ENCODE measurements around the gene RAB43.
"Not testable (repeated sequence)": the region's sequence is repeated elsewhere in the genome, so short reads cannot be mapped to it uniquely, and the experiment has no call there.

The RAB43 gene

GRCh38 chr3:129087138-129087702 lies 34.4 kb downstream of the RAB43 start:
- no peak for DNase-seq

- no peak for DNase-seq
These were observed 35.8 kb downstream of the RAB43 start for GRCh38 chr3:129085818-129086217.

GRCh38 chr3:129085165-129085715 lies 36.4 kb downstream of the RAB43 start:
- DNase-seq = no peak

GRCh38 chr3:129084501-129084900 lies 37.1 kb downstream of the RAB43 start:
- DNase-seq = no peak

- DNase-seq = no peak
These were observed 39.6 kb downstream of the RAB43 start for GRCh38 chr3:129082026-129082425.

GRCh38 chr3:129081503-129081902 lies 40.1 kb downstream of the RAB43 start:
- no peak for DNase-seq

GRCh38 chr3:129078510-129078909 lies 43.1 kb downstream of the RAB43 start:
- DNase-seq = no peak

GRCh38 chr3:129077222-129077621 lies 44.4 kb downstream of the RAB43 start:
- DNase-seq = no peak

- DNase-seq = no peak
These were observed 51.3 kb downstream of the RAB43 start for GRCh38 chr3:129070086-129070885.

- not testable (repeated sequence) for DNase-seq
These were observed 52.1 kb downstream of the RAB43 start for GRCh38 chr3:129069313-129070085.

GRCh38 chr3:129068291-129068886 lies 53.2 kb downstream of the RAB43 start:
- DNase-seq = no peak

- DNase-seq = not testable (repeated sequence)
These were observed 53.9 kb downstream of the RAB43 start for GRCh38 chr3:129067719-129068118.

GRCh38 chr3:129065720-129066073 lies 55.9 kb downstream of the RAB43 start:
- no peak for DNase-seq

GRCh38 chr3:129065016-129065719 lies 56.4 kb downstream of the RAB43 start:
- DNase-seq = no peak

GRCh38 chr3:129063841-129064482 lies 57.6 kb downstream of the RAB43 start:
- no peak for DNase-seq

GRCh38 chr3:129063091-129063640 lies 58.4 kb downstream of the RAB43 start:
- no peak for DNase-seq

- DNase-seq = no peak
These were observed 59.4 kb downstream of the RAB43 start for GRCh38 chr3:129061888-129062834.

- DNase-seq = no peak
These were observed 60.3 kb downstream of the RAB43 start for GRCh38 chr3:129061023-129061887.

GRCh38 chr3:129060276-129061022 lies 61.2 kb downstream of the RAB43 start, which contains the start of gene GP9:
Gene GP9 (plus strand): TSS chr3:129060779. CDS start chr3:129061740, 961 bp downstream.
- DNase-seq = no peak

Measured in islet precursor cell (in vitro differentiated cells).